HepG2 (cell line): ENCODE results near the gene RFXAP.
"Not testable (repeated sequence)": the region's sequence is repeated elsewhere in the genome, so short reads cannot be mapped to it uniquely, and the experiment has no call there.

Experiments
- AFF4 ChIP-seq: sonication (generic); formaldehyde crosslinking; IDR thresholded peaks from 2 replicates; pipeline ENCODE4 v1.4.0; 2020; ENCODE audit warnings: missing genetic modification reagents
- BRCA1 ChIP-seq: sonication (generic); formaldehyde crosslinking; IDR thresholded peaks from 2 replicates; pipeline ENCODE4 v1.4.0; 2020; ENCODE audit warnings: missing genetic modification reagents
- KDM1A ChIP-seq: IDR thresholded peaks from 2 replicates; pipeline ENCODE4 v1.6.1; 2016; ENCODE audit warnings: missing compliant biosample characterization
- POLR2AphosphoS2 ChIP-seq: IDR thresholded peaks from 2 replicates; pipeline ENCODE4 v1.6.1; 2011; ENCODE audit warnings: low read depth, low read length, improper control_type of control experiment
- PREB ChIP-seq: sonication (generic); formaldehyde crosslinking; IDR thresholded peaks from 2 replicates; pipeline ENCODE4 v1.4.0; 2020; ENCODE audit warnings: missing genetic modification reagents
- TF ChIP-seq, protein P1 (sequence below): IDR thresholded peaks from 2 replicates; pipeline ENCODE4 v1.6.1; 2012; ENCODE audit warnings: low read length, improper control_type of control experiment

GRCh38 chr13:36786175-36786574 is 32.8 kb upstream of the RFXAP start:
- not testable (repeated sequence) for TF ChIP-seq POLR2AphosphoS2; AFF4 (CRISPR knock-in tag); BRCA1 (CRISPR knock-in tag); PREB (CRISPR knock-in tag); KDM1A (CRISPR knock-in tag)
- TF ChIP-seq, protein P1, sequence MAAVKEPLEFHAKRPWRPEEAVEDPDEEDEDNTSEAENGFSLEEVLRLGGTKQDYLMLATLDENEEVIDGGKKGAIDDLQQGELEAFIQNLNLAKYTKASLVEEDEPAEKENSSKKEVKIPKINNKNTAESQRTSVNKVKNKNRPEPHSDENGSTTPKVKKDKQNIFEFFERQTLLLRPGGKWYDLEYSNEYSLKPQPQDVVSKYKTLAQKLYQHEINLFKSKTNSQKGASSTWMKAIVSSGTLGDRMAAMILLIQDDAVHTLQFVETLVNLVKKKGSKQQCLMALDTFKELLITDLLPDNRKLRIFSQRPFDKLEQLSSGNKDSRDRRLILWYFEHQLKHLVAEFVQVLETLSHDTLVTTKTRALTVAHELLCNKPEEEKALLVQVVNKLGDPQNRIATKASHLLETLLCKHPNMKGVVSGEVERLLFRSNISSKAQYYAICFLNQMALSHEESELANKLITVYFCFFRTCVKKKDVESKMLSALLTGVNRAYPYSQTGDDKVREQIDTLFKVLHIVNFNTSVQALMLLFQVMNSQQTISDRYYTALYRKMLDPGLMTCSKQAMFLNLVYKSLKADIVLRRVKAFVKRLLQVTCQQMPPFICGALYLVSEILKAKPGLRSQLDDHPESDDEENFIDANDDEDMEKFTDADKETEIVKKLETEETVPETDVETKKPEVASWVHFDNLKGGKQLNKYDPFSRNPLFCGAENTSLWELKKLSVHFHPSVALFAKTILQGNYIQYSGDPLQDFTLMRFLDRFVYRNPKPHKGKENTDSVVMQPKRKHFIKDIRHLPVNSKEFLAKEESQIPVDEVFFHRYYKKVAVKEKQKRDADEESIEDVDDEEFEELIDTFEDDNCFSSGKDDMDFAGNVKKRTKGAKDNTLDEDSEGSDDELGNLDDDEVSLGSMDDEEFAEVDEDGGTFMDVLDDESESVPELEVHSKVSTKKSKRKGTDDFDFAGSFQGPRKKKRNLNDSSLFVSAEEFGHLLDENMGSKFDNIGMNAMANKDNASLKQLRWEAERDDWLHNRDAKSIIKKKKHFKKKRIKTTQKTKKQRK: not testable (repeated sequence)
